HG03108 (cell line): ENCODE measurements around the gene PRRG3.
A peak's percentile ranks its signal among the peaks of the same experiment; 100 is the strongest.

Experiments
- ATAC-seq: cut with Tn5 transposase; IDR thresholded peaks from one replicate; pipeline ENCODE4 v1.9.1; 2021; ENCODE audit warnings: moderate library complexity; ENCODE audit not compliant: unreplicated experiment

The PRRG3 gene

GRCh38 chrX:151741606-151742005, 46.3 kb downstream of the PRRG3 start:
- no peak for ATAC-seq

GRCh38 chrX:151742311-151742710, 47.1 kb downstream of the PRRG3 start:
- no peak for ATAC-seq

GRCh38 chrX:151743651-151744470, 48.6 kb downstream of the PRRG3 start:
- ATAC-seq, result no peak

GRCh38 chrX:151745651-151746050, 50.4 kb downstream of the PRRG3 start:
- no peak for ATAC-seq

GRCh38 chrX:151746502-151746901, 51.2 kb downstream of the PRRG3 start:
- no peak for ATAC-seq

- no peak for ATAC-seq
Measured at GRCh38 chrX:151750511-151750910, 55.3 kb downstream of the PRRG3 start.

GRCh38 chrX:151752847-151753246, 57.6 kb downstream of the PRRG3 start:
- no peak for ATAC-seq

GRCh38 chrX:151753313-151754046, 58.2 kb downstream of the PRRG3 start:
- ATAC-seq, result peak; percentile 80

GRCh38 chrX:151754047-151754429, 58.8 kb downstream of the PRRG3 start:
- no peak for ATAC-seq

- no peak for ATAC-seq
Measured at GRCh38 chrX:151754641-151755215, 59.5 kb downstream of the PRRG3 start.
